MM.1S (cell line): ENCODE measurements around the gene CIB4.

Source experiments
- EZH2 ChIP-seq: fragments of 300-600 bp; sonication (generic); optimal IDR thresholded peaks from 2 replicates; pipeline ENCODE3; 2017; ENCODE audit warnings: low read depth, mild to moderate bottlenecking, antibody characterized with exemption, low read length, mixed read lengths
- EZH2phosphoT487 ChIP-seq: fragments of 300-600 bp; sonication (generic); IDR thresholded peaks from 2 replicates; pipeline ENCODE4 v1.6.1; 2018; ENCODE audit warnings: antibody characterized with exemption, low read length
- TF ChIP-seq, protein P1 (sequence below): fragments of 300-600 bp; sonication (generic); IDR thresholded peaks from 2 replicates; pipeline ENCODE4 v1.5.1; 2016; ENCODE audit warnings: antibody characterized with exemption, low read length, mixed read lengths

DNA sequence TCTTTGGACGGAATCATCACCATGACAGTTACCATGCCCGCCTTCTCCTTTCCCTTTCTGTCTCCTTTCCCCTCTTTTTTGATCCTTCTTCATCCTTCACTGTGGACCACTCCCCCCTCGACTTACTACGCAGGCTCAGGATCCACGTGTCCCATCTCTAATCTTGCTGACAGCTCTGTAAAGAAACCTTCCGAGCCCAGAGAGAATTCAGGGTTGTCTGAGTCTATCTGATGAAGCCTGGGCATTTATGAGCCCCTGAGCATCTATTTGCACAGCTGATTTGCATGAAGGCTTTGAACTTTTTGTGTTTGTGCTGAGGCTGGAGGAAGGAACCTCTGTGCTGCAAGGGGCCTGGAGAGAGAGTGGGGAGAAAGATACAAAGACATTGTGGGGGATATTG is 50.7 kb downstream of the CIB4 start:
- TF ChIP-seq, protein P1, sequence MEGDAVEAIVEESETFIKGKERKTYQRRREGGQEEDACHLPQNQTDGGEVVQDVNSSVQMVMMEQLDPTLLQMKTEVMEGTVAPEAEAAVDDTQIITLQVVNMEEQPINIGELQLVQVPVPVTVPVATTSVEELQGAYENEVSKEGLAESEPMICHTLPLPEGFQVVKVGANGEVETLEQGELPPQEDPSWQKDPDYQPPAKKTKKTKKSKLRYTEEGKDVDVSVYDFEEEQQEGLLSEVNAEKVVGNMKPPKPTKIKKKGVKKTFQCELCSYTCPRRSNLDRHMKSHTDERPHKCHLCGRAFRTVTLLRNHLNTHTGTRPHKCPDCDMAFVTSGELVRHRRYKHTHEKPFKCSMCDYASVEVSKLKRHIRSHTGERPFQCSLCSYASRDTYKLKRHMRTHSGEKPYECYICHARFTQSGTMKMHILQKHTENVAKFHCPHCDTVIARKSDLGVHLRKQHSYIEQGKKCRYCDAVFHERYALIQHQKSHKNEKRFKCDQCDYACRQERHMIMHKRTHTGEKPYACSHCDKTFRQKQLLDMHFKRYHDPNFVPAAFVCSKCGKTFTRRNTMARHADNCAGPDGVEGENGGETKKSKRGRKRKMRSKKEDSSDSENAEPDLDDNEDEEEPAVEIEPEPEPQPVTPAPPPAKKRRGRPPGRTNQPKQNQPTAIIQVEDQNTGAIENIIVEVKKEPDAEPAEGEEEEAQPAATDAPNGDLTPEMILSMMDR = no peak
- TF ChIP-seq EZH2 (no peak), EZH2phosphoT487 (no peak)
